ENCODE measurements around the gene TMEM141. TPM values are rescaled to one million over a fixed set of nuclear protein-coding genes. Genes with fewer than 3 reads are reported as not detected.
A peak's percentile ranks its signal among the peaks of the same experiment; 100 is the strongest.

The TMEM141 gene
- total and polyA plus RNA-seq, 2 of the 8 experiments (the other 6 are each of a cell fraction or from before 2014, with no cell fraction given), result 51.1 to 137 TPM

- 0 out of 4 replicates have a peak, but pooled peaks of 1 of the 2 experiments have one; percentile 37 for TF ChIP-seq SIN3A (conservative IDR thresholded peaks at IDR 0.05 in 1 of 2, IDR thresholded peaks at IDR 0.05 in 1 of 2; ENCODE audit: low read depth in 1 of 2, low read length in 2 of 2)
- no peak for TF ChIP-seq HDAC2 (IDR thresholded peaks at IDR 0.05; ENCODE audit: borderline replicate concordance in 1 of 2, low read depth in 2 of 2, low read length in 2 of 2)
- peak; percentile 38 for TF ChIP-seq TAF7 (optimal IDR thresholded peaks at IDR 0.05; ENCODE audit: borderline replicate concordance, low read depth, low read length)
- TF ChIP-seq CREB1 (IDR thresholded peaks at IDR 0.05), result peak; percentile 55
- TF ChIP-seq SAP30 (IDR thresholded peaks at IDR 0.05; ENCODE audit: insufficient read depth, insufficient replicate concordance, low read length), result no peak
- no peak for TF ChIP-seq NANOG (IDR thresholded peaks at IDR 0.05; ENCODE audit: insufficient read depth, low read depth, low read length, poor library complexity, severe bottlenecking)
- no peak for TF ChIP-seq ATF3 (IDR thresholded peaks at IDR 0.05; ENCODE audit: insufficient read depth, low read depth, low read length)
- TF ChIP-seq SUZ12 (IDR thresholded peaks at IDR 0.05; ENCODE audit: low read length), result no peak
- TF ChIP-seq MAFK (IDR thresholded peaks at IDR 0.05; ENCODE audit: low read depth, low read length), result no peak
- no peak for TF ChIP-seq SP4 (IDR thresholded peaks at IDR 0.05; ENCODE audit: low read length)
- no peak for TF ChIP-seq BCL11A (IDR thresholded peaks at IDR 0.05; ENCODE audit: low read depth in 2 of 2, low read length in 2 of 2)
- no peak for TF ChIP-seq NRF1 (IDR thresholded peaks at IDR 0.05; ENCODE audit: low read depth, low read length)
- no peak for TF ChIP-seq ATF2 (IDR thresholded peaks at IDR 0.05; ENCODE audit: low read length)
- TF ChIP-seq KDM1A (IDR thresholded peaks at IDR 0.05; ENCODE audit: borderline replicate concordance, low read length), result no peak
- no peak for TF ChIP-seq PHF8 (conservative IDR thresholded peaks at IDR 0.05; ENCODE audit: low read depth, low read length)
- no peak for TF ChIP-seq RXRA (IDR thresholded peaks at IDR 0.05; ENCODE audit: insufficient read depth, low read depth, low read length)
- no peak for TF ChIP-seq GTF2F1 (IDR thresholded peaks at IDR 0.05; ENCODE audit: borderline replicate concordance, low read depth, low read length)
- TF ChIP-seq JUND (IDR thresholded peaks at IDR 0.05; ENCODE audit: low read length), result no peak
- TF ChIP-seq POU5F1 (IDR thresholded peaks at IDR 0.05; ENCODE audit: low read depth, low read length), result no peak
- TF ChIP-seq HDAC6 (IDR thresholded peaks at IDR 0.05; ENCODE audit: low read depth, low read length), result no peak
- no peak for TF ChIP-seq TEAD4 (IDR thresholded peaks at IDR 0.05; ENCODE audit: low read depth, low read length)
- TF ChIP-seq TCF12 (IDR thresholded peaks at IDR 0.05; ENCODE audit: low read depth, low read length), result no peak
Observed at GRCh38 chr9:136787690-136788400, 3.3 kb upstream of the TMEM141 start (continued).

All from H1 (cell line).